ENCODE results near the gene CD8B2.
"Not testable (repeated sequence)": the region's sequence is repeated elsewhere in the genome, so short reads cannot be mapped to it uniquely, and the experiment has no call there.

CD8B2 gene

DNA sequence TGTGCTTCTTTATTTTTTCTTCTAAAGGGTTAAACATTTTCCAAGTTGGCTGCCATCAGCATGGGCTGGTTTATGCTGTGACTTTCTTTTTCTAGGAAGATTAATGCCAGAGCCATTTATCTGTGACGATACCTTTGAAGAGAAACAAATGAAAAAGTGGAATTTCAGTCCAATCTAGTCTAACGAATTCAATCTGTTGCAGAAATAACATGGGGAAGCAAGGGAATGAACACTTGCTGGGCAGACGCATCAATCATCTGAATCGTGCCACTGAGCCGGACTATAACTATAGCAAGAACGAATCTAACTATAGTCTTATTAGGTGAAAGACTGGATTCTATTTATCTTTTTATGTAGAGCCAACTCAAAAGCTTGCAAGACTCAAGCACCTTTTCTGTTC is 66.2 kb downstream of the CD8B2 start:
- no peak for DNase-seq

DNA sequence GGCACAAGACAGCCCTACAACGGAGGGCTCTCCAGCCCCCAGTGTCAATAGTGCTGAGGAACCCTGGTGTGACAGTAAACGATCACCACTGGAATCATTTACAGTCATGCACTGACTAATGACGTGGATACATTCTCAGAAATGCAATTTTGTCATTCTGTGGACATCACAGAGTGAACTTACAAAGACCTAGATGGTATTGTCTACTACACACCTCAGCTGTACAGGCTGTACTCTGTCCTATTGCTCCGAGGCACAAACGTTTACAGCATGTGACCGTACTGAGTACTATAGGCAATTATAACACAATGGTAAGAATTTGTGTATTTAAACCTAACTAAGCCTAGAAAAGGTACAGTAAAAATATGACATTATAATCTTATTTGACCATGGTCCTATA is 67.2 kb downstream of the CD8B2 start:
- no peak for DNase-seq

DNA sequence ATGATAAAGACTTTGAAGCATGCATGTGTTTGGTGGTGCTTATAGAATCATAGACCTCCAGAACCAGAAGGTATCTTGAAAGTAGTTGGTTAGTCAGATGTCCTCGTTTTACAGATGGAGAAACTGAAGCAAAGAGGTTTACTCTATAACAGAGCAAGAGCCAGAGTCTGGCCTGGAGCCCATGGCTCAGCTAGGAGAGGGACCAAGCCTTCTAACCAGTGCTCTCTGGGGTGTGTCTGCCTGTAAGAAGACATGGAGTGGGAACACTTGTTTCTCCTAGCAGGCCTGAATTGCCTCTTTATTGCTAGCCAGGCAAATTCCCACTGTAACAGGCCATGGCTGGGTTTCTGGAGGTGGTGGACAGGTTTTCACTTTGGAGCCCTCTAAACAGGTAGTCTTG is 67.9 kb downstream of the CD8B2 start:
- no peak for DNase-seq

DNA sequence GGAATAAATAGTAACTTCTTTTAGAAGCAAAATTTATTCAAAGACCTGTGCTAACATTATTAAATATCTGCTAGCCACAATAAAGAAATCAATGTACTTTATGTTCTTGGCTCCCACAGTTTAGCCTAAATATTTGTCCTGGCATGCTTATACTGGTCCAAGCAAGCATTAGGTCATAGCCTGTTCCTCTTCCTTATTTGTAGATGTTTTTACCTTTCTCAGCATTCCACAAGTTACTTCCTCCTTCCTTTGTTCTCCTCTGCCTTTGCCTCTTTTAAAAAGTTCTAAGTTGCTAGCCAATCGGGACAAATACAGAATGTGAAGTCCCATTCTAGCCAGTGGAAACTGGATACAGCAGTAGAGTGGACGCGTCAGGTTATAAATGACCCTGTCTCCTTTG is 72.6 kb downstream of the CD8B2 start:
- not testable (repeated sequence) for DNase-seq

DNA sequence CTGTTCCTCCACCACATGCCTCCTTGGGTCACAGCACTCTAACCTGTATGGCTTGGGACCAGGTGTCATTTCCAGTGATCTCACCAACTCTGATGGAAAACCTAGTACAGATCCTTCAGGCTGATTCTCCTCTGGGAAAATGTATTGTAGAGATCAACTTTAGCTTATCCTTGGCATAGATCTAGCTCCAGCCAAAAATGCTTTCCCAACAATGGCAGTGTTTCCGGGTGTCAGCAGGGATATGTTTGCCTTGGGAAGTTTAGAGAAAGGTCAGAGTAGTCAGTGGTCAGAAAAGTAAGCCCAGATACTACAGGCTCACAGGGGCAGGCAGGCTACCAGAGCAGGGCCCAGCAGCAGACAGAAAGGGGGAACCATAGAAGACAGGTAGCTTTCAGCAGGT is 73.6 kb downstream of the CD8B2 start:
- DNase-seq: no peak

DNA sequence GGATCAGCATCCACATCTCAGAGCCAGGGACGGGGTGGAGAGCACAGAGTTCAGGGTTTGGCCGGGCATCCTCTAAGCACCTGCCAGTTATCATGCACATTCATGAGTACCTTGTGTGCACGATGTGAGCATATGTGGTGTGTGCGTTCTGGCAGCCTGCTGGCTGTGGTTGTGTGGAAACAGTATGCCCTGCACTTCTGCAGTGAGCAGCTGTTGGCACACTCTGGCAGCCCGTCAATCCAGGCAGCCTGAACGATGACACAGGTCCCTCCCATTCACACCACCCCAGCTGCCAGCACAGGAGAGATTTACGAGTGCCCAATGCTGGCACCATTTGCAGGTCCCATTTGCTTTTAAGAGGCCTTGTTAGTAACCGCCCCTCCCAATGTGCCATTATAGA is 74.2 kb downstream of the CD8B2 start:
- no peak for DNase-seq

DNA sequence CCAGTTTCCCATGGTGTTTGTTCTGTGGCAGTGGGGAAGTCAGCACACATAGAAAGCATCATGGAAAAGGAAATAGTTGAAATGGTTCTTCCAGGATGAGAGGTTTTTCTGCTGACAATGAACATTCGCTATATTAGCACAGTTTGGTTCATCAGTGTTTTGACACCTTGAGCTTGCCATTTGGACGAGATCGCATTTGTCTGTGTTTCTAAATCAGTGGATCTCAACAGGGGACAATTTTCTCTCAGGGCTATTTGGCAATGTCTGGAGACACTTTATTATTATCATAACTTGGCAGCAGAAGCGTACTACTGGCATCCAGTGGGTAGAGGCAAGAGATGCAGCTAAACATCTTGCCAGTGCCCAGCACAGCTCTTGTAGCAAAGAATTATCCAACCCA is 74.6 kb downstream of the CD8B2 start:
- DNase-seq: no peak

DNA sequence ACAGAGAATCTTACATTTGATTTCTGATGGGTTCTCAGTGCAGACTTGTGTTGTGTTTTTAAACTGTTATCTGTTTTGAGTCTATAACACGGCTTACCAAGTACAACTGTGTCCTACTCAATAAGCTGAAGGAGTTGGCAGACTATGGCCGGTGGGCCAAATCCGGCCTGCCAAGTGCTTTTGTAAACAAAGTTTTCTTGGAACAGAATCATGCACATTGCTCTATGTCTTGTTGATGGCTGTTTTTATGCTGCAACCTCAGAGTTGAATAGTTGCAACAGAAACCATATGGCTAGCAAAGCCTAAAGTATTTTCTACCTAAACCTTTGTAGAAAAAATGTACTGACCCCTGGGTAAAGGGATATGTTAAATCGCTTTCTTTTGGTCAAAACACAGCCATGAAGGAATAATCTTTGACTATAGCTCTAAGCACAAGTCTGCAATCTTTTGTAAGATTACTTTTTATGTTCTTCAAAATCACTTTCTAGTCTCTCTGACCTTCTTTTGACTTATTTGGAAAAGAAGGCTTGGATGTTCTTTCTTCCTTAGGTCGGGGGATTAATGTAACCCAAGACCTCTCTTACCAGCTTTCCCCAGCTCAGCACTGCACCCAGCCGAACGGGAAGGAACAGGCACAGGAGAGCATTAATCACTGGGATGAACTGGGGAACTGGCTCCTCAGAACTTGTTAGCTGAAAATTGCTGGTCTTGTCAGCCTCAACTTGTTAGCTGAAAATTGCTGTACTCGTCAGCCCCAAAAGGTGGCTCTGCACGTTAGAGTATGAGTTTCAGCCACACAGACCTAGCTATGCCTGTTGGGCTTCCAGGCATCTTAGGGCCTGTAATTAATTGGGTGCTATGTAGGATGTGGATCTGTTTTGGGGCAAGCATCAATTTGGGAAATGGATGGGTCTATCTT is 75.4 kb downstream of the CD8B2 start:
- peak; percentile 17 for DNase-seq

DNA sequence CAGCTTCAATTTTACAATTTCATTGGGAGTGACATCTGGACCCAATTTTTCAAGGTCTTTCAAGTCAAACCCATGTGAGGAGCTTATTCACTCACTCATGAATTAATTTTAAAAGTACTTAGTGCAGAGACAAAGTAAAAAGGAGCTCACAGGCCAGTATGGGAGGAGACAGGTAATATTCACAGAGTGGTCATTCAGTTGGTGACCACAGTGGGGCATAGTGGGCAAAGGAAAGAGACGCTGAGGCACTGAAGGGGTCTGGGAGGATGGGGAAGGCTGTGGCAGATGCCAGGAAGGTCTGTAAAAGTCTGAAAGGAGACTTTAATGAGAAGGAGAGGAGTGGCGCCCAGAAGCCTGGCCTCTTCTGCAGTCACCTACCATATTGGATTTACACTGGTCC is 76.0 kb downstream of the CD8B2 start:
- peak; percentile 61 for DNase-seq

DNA sequence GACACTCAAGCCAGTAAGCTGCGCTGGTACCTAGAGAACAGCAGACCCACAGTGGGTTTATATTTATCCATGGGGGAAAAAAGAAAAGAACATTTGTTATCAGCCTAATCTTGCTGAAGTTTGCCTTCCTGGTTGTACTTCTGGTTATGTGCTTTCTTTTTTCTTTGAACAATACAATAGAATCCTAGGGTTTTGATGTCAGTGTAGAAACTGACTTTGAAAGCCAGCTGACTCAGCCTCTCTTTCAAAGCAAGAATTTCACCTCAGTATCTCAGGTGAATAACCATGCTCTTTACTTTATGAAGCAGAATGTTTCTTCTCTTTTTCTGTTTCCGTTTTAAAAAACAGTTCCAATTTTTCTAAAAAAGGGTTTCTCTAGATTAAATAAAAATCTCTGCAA is 78.4 kb downstream of the CD8B2 start:
- no peak for DNase-seq

DNA sequence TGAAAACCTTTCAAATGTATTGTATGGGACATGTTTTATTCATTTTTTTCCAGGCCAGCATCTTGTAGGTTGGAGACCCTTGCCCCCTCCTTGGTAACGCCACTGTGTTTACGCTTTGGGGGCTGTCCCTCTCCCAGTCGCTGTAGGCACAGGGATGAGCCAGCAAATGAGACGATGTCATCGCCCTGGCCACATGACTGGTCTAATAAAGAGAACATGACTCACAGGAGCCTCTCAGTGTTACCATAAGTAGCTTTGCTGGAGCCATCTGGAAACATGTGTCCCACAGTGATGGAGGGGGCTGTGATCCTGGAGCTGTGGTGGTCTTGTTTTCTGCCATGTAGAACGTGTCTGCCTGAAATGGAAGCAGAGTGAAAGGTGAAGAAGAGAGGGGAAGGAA is 78.9 kb downstream of the CD8B2 start:
- peak; percentile 47 for DNase-seq

DNA sequence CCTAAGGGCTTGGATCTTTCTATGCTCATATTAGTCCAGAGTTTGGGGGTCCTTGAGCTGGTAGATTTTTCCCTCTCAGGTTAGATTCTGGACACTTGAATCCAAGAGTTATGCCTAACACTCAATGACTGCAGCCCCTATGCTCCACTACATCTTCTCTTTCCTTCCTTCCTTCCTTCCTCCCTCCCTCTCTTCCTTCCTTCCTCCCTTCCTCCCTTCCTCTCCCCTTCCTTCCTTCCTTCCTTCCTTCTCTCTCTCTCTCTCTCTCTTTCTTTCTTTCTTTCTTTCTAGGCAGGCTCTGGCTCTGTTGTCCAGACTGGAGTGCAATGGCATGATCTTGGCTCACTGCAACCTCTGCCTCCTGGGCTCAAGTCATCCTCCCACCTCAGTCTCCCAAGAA is 79.3 kb downstream of the CD8B2 start:
- not testable (repeated sequence) for DNase-seq

DNA sequence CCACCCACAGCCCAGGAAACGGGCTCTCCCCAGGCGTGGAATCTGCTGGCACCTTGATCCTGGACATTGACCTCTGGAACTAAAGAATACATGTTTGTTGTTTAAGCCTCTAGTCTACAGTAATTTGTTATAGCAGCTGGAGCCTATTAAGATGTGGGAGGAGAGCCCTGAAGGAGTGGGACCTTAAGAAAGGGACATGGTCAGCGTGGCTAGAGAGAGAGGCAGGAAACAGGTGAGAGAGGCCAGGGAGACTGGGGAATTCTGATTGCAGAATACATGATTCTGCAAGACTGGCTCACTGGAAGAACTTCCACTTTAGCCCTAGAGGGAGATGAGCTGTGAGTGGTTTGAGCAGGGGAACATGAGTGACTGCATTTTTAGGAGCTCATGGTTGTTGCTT is 83.2 kb downstream of the CD8B2 start:
- no peak for DNase-seq

Measured in NCI-H82 (cell line).